Stimulated activated naive CD4-positive, alpha-beta T cell treated with Interleukin-2 at 50 U/mL for 16 hours (primary cell): ENCODE results near the gene EXD1.

Experiments
- DNase-seq: peaks from one replicate; lab custom pipeline; 2025; lab: John Stamatoyannopoulos, UW

Gene EXD1

DNA sequence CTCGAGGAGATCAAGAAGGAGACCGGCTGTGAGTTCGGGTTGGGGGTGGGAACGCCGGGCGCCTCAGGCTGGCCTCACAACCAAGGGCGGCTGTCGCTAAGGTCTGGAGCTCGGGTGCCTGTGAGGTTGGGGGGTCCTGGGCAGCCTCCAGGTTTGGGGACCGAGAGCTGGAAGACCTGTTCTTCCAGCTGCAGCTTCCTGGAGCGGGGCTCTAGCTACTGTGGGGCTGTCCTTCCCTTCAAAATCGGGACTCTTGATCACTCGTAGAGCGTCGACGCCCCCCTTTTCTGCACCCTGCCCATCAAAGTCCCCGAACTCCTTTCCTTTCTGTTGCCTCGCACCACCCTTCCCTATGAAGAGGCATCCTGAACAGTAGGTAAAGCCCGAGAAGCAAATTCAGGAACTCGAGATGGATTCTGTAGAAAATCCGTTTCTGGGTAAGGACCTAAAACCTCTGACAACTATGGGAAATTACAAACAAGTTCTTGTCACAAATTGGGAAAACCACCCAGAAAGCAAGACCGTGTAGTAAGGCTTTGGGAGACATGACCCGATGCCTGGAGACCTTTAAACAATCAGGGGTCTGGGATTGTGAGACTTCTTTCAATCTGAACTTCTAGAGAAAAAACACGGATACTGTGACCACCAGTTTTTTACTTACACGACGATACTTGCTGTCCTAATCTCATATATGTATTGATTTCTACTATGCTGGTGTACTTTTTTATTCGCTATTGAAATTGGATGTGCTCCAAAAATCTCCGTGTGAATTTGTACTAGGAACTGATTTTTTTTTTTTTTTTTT is 1.1 kb upstream of the EXD1 start:
- DNase-seq, result no peak

- no peak for DNase-seq
Observed at GRCh38 chr15:41230345-41230649, 260 bp downstream of the EXD1 start.

GRCh38 chr15:41219381-41219780 is 11.2 kb downstream of the EXD1 start:
- no peak for DNase-seq

DNA sequence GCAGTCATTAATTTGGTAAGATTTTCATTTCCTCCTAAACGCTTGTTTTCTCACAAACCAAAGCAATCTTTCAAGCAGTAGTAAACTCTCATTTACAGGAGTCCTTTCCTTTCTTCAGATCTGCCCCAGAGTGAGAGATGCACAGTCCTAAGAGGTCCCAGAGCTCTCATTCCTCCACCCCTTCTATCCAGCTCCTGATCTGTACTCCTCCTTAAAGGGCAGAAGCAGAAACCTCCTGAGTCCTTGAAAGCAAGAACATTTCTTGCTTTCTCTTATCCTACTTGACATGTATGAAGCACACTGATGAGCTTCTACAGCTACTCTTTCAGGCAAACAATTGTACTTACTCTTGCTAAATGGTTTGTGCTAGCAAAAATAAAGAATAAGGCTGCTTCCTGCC is 11.7 kb downstream of the EXD1 start:
- no peak for DNase-seq

GRCh38 chr15:41215708-41216107 is 14.8 kb downstream of the EXD1 start:
- no peak for DNase-seq

DNA sequence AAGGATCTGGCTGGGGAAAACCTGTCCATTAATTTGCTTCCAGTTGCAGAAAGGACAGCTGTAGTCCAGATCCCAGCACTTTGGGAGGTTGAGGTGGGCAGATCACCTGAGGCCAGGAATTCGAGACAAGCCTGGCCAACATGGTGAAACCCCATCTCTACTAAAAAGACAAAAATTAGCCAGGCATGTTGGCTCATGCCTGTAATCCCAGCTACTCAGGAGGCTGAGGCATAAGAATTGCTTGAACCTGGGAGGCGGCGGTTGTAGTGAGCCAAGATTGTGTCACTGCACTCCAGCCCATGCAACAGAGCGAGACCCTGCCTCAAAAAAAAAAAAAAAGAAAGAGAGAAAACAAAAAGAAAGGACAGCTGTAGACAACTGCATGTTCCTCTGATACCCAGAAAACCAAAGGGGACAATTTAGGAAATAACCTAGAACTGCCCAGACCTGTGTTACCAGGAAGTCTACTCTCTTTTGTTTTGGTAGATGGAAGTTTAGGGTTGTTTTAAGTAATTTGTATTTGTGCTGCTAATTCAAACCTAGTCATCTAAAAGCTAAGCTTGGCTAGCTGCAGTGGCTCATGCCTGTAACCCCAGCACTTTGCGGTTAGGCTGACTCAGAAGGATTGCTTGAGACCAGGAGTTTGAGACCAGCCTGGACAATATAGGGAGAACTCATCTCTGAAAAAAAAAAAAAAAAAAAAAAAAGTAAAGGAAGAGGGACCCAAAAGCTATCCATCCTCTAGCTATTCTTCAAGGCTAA is 22.7 kb downstream of the EXD1 start:
- DNase-seq, result no peak

DNA sequence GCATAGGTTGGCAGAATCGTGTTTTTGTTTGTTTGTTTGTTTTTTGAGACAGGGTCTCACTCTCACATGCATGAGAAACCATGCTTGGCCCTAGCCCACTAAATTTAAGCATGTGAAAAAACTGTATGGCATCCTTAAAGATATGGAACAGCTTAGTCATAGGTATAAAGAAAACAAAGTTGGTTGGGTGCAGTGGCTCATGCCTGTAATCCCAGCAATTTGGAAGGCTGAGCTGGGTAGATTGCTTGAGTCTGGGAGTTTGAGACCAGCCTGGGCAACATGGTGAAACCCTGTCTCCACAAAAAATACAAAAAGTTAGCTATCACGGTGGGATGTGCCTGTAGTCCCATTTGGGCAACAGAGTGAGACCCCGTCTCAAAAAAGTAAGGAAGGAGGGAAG is 25.2 kb downstream of the EXD1 start:
- no peak for DNase-seq

GRCh38 chr15:41203395-41203794 is 27.2 kb downstream of the EXD1 start:
- DNase-seq, result no peak

GRCh38 chr15:41199470-41199869 is 31.1 kb downstream of the EXD1 start:
- no peak for DNase-seq

DNA sequence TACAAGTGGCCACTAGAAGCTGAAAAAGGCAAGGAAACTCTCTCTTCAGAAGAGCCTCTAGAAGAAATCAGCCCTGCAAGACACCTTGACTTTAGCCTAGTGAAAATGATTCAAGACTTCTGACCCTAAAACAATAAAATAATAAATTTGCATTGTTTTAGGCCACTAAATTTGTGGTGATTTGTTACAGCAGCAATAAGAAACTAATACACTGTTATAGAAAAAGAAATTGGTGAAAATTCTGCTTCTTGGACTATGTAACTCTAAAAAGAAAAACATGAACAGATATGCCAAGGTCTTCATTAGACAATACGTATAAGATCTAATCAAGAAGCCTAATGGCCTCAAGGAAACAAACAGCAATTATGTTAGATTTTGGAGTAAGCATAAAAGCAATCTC is 36.1 kb downstream of the EXD1 start:
- no peak for DNase-seq

GRCh38 chr15:41183581-41183980 is 47.0 kb downstream of the EXD1 start:
- DNase-seq, result no peak

- DNase-seq, result no peak
Observed at GRCh38 chr15:41182266-41182665, 48.3 kb downstream of the EXD1 start.

DNA sequence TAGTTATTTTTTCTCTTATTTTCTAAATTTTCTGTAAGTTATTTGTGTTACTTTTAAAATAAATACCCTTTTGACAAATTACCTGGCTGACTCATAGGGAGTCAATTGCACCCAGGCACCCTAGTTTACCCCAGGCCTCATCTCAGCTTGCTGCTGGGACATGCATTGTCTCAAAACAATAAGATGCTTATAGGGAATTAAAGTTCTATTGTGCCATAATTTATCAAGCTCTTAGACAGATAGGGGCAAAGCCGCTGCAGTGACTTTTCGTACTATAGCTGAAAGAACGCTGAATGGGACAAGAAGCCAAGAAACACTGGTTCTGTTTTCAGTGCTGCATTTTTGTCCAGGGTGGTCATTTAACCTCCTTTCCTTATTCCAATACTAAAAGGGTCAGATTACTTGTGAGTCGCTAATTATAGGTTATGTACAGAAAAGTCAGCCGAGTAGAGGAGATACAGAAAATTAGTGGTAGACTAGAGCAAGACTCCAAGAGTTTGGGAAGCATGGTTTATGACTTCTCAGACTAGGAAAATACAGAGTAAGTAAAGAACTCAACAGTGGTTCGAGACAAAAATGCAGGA is 50.3 kb downstream of the EXD1 start:
- no peak for DNase-seq

- DNase-seq, result no peak
Observed at GRCh38 chr15:41169781-41170180, 60.8 kb downstream of the EXD1 start.

DNA sequence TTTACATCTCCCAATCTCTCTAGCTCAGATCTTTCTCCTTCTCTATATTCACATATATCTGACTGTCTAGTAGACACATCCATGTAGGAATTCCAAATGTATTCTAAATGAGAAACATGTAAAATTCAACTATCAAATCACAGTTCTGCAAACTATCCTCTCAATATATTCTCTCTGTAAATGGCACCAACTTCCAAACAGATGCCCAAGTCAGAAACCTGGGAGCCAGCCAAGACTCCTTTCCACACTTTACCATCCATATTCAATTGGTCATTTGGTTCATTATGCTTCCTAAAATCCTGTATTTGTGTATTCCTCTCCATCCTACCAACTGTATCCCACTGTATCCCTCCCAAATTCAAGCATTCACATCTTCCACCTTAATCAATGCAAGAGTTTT is 61.5 kb downstream of the EXD1 start:
- no peak for DNase-seq

DNA sequence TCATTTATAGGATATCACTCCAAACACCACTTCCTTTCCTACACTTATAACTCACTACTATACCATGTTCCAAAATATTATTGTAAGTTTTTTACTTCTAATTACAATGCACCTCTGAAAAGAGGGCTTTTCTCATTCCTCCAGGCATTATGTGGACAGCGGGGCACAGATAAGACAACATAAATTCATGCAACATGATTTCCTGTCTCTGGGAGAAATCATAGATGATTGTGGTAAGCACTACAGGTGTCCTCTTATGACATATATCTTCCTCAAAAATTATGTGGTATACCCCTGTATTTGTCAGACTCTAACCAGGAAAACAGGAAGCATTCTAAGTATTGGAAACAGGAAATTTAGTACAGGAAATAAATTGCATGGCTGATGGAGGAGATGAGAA is 68.8 kb downstream of the EXD1 start:
- DNase-seq, result no peak

DNA sequence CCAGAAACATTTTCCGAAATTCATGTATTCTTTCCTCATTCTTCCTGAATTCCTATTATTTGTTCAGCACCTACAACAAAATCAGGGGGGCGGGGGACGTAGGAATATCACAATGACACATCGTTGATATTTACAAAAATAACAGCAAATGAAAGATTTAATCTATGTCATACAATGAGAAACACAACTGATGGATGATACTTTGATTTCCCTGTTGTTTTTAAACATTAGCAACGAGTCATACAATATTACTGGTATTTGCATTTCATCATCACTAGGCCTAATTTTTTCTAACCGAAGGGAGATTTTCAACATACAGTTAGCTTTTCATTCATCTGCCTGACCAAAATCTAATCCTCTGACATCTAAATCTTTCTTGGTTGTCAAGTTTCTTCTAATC is 69.2 kb downstream of the EXD1 start:
- DNase-seq, result no peak

DNA sequence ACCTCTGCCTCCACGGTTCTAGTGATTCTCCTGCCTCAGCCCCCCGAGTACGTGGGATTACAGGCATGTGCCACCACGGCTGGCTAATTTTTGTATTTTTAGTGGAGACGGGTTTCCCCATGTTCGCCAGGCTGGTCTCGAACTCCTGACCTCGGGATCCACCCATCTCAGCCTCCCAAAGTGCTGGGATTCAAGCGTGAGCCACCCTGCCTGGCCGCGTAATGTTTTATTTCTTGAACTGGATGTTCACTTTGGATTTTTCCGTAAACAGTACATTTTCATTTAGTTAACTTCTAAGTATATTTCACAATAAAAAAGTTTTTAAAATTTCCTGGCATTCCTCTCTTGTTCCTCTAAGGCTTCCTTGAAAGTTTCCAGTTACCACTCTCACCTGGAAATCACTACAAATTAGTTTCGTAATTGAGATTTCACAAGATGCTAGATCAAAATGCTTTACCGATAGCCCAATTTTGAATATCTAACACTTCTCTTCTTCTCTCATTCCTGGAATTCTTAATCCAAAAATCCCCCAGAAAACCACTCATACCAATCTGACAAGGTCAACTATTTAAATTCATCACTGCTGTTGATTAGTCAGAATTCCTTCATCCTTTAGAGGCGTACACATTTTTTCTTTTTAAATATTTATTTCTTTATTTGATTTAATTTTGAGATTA is 69.8 kb downstream of the EXD1 start:
- no peak for DNase-seq

- DNase-seq, result no peak
Observed at GRCh38 chr15:41154412-41154811, 76.1 kb downstream of the EXD1 start.

- DNase-seq, result no peak
Observed at GRCh38 chr15:41153733-41154132, 76.8 kb downstream of the EXD1 start.

- DNase-seq, result no peak
Observed at GRCh38 chr15:41151451-41152005, 79.0 kb downstream of the EXD1 start.

DNA sequence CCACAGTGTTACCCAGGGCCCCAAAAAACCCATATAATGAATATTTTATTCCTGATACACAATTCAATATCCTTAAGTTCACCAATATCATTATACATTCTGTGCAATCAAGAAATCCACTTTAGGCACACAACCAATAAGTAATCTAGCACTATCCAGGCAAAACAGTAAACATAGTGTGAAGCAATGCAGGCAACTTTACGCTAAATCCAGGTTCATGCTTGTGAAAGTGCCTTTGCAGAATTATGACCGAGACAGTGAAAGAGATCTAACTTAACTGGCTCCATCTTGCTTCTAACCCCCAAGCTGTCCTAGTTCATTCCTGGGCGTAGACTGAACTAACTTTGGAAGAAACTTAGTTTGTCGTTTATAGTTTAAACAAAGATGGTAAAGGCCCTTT is 80.3 kb downstream of the EXD1 start:
- no peak for DNase-seq

DNA sequence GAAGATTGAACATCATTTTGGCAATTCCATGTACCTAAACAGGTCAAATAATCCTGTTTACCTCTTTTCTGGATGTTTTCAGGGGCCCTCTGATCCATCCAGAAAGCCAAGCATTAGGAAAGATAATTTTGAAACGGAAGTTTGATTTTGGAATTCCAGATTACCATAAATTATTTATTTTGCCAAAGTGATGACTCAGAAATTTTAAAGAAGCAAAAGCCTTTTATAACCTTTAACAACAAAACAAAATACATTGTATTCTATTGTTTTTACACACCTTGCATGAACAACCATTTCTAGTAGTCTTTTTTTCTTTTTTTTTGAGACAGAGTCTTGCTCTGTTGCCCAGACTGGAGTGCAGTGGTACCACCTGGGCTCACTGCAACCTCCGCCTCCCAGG is 82.5 kb downstream of the EXD1 start:
- no peak for DNase-seq
